ENCODE results near the gene KATNAL1.

GRCh38 chr13:30222254-30222653 lies 85.1 kb downstream of the KATNAL1 start:
- TF ChIP-seq CTCF (IDR thresholded peaks at IDR 0.05) (no peak), POLR2AphosphoS5 (IDR thresholded peaks at IDR 0.05) (no peak)

All from prostate gland (tissue), 2 donors.